ENCODE measurements around the gene SH3BGRL3.
A peak's percentile ranks its signal among the peaks of the same experiment; 100 is the strongest.
"Not testable (repeated sequence)": the region's sequence is repeated elsewhere in the genome, so short reads cannot be mapped to it uniquely, and the experiment has no call there.

Gene SH3BGRL3

GRCh38 chr1:26279456-26280332 is at the start of gene SH3BGRL3:
SH3BGRL3 (plus strand) TSS chr1:26280086; CDS start chr1:26280156, 70 bp downstream.
- DNase-seq: peak; percentile 83

GRCh38 chr1:26230682-26231081 is 49.2 kb upstream of the SH3BGRL3 start:
- not testable (repeated sequence) for DNase-seq

- DNase-seq: peak; percentile 99
Observed at GRCh38 chr1:26233903-26234643, 45.8 kb upstream of the SH3BGRL3 start, which contains the start of gene CEP85. CEP85 (plus strand) TSS chr1:26234200; CDS start chr1:26239784, 5,584 bp downstream.

- no peak for DNase-seq
Observed at GRCh38 chr1:26234644-26235370, 45.1 kb upstream of the SH3BGRL3 start.

GRCh38 chr1:26237230-26237966 is 42.5 kb upstream of the SH3BGRL3 start:
- DNase-seq: no peak

- DNase-seq: no peak
Observed at GRCh38 chr1:26239936-26240335, 40.0 kb upstream of the SH3BGRL3 start.

- no peak for DNase-seq
Observed at GRCh38 chr1:26252718-26253117, 27.2 kb upstream of the SH3BGRL3 start.

- DNase-seq: no peak
Observed at GRCh38 chr1:26254404-26254803, 25.5 kb upstream of the SH3BGRL3 start.

- no peak for DNase-seq
Observed at GRCh38 chr1:26257222-26257621, 22.7 kb upstream of the SH3BGRL3 start.

GRCh38 chr1:26259005-26259404 is 20.9 kb upstream of the SH3BGRL3 start:
- DNase-seq: no peak

- no peak for DNase-seq
Observed at GRCh38 chr1:26259578-26259977, 20.3 kb upstream of the SH3BGRL3 start.

GRCh38 chr1:26263212-26263611 is 16.7 kb upstream of the SH3BGRL3 start:
- no peak for DNase-seq

- DNase-seq: no peak
Observed at GRCh38 chr1:26265405-26265804, 14.5 kb upstream of the SH3BGRL3 start.

GRCh38 chr1:26268290-26269197 is 11.3 kb upstream of the SH3BGRL3 start:
- DNase-seq: no peak

GRCh38 chr1:26269198-26269550 is 10.7 kb upstream of the SH3BGRL3 start:
- DNase-seq: no peak

- no peak for DNase-seq
Observed at GRCh38 chr1:26274801-26275425, 5.0 kb upstream of the SH3BGRL3 start.

GRCh38 chr1:26275580-26276431 is 4.1 kb upstream of the SH3BGRL3 start:
- DNase-seq: peak; percentile 68

- no peak for DNase-seq
Observed at GRCh38 chr1:26276432-26276838, 3.5 kb upstream of the SH3BGRL3 start.

- DNase-seq: no peak
Observed at GRCh38 chr1:26277261-26277661, 2.6 kb upstream of the SH3BGRL3 start.

GRCh38 chr1:26277719-26278118 is 2.2 kb upstream of the SH3BGRL3 start:
- DNase-seq: no peak

All from NCI-H2107 (cell line).